LNCaP clone FGC (cell line): ENCODE measurements around the gene RAPGEF5.
A peak's percentile ranks its signal among the peaks of the same experiment; 100 is the strongest.

Experiments used
- DNase-seq: peaks from one replicate; pipeline ENCODE4 v3.0.0-alpha.2; 2011; ENCODE audit warnings: low read depth
- H3K4me3 ChIP-seq: 2 replicates; pipeline ENCODE4 v1.5.1; 2011; ENCODE audit warnings: mild to moderate bottlenecking, low read depth, low read length, control low read depth
- TF ChIP-seq, protein P1 (sequence below): IDR thresholded peaks from 2 replicates; pipeline ENCODE4 v1.5.1; 2012; ENCODE audit warnings: mild to moderate bottlenecking; ENCODE audit not compliant: control insufficient read depth, insufficient read depth; ENCODE audit errors: extremely low read depth

RAPGEF5 gene

DNA sequence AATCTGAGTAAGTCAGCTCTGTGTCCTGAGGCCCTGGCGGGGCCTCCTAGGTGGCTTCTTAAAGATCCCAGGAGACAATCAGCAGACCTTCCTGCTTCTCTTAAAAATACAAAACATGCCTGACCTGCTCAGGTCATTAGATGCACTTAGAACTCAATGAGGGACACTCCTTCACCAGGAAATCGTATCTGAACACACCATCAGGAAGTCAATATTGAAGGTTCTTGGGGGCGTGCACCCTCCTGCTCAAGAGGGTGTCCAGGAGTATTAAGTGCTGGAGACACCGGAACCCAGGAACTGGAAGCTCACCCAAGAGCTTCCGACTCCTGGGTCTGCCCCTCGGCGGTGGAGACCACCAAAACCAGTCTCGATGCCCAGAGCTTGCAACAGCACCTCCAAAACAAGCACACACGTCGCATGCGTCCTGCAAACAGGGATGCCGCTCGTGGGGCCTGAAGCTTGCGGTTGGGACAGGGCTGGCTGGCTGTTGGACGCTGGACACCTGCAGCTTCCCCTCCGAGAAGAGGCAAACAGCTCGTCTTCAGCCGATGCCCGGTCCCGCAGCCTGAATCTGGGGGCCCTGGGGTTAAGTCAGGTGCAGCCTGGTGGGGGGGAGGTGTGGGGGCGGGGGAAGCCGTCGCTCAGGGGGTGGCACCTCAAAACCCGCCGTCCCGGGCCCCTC, 803 bp downstream of the RAPGEF5 start:
- DNase-seq, result no peak
- peak overlapping the region; percentile 55 for H3K4me3 ChIP-seq
- TF ChIP-seq, protein P1, sequence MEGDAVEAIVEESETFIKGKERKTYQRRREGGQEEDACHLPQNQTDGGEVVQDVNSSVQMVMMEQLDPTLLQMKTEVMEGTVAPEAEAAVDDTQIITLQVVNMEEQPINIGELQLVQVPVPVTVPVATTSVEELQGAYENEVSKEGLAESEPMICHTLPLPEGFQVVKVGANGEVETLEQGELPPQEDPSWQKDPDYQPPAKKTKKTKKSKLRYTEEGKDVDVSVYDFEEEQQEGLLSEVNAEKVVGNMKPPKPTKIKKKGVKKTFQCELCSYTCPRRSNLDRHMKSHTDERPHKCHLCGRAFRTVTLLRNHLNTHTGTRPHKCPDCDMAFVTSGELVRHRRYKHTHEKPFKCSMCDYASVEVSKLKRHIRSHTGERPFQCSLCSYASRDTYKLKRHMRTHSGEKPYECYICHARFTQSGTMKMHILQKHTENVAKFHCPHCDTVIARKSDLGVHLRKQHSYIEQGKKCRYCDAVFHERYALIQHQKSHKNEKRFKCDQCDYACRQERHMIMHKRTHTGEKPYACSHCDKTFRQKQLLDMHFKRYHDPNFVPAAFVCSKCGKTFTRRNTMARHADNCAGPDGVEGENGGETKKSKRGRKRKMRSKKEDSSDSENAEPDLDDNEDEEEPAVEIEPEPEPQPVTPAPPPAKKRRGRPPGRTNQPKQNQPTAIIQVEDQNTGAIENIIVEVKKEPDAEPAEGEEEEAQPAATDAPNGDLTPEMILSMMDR, result no peak

DNA sequence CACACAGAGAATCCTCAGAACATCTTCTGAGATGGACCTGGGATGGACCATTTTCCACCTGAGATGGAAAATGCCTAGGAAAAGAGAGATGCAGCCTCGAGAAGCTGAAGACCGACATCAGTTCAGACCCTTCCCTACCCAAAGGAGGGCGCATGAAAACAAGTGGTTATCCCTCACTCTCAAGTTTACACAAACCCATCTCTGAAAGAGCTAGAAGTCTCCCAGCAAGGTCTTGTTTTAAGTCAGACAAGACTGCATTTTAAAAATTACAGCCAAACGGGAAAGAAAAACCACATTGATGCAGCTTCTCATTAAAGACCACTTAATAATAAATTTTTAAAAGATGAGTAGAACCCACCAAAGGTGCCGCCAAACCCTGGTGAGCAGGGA, 1.3 kb downstream of the RAPGEF5 start:
- no peak for DNase-seq
- TF ChIP-seq, protein P1, result no peak
- peak overlapping the region; percentile 55; the same call in 1 of the 2 replicates for H3K4me3 ChIP-seq

DNA sequence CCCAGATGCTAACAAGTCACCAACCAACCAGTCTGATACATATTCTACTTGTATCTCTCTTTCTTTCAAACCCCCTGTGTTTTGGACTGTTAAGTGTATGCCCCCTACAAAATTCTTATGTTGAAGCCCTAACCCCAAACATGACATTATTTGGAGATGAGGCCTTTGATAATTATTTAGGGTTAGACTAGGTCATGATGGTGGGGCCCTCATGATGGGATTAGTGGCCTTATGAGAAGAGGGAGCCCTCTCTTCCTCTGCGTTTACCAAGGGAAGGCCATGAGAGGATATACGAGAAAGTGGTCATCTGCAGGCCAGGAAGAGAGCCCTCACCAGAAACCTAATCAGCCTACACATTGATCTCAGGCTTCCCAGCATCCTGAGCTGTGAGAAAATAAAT, 2.5 kb downstream of the RAPGEF5 start:
- no peak overlapping the region for H3K4me3 ChIP-seq
- TF ChIP-seq, protein P1, result no peak
- DNase-seq, result no peak

DNA sequence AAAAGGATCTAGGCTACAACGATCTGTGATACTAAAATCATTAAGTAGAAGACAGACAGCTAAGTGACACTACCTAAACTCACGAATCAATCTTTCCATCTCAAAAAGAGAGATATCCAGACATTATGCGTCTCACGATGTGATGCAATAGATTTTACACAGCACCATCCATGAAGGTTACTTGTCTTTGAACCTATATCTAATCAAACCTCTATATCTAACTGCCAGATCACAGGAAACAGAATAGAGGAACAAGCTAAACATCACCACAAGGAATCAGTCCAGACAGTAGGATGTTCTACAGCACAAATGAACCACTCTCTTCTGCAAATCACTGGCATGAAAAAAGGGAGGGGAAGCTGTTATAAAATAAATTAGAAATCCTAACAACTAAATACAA, 4.1 kb downstream of the RAPGEF5 start:
- DNase-seq, result no peak
- no peak overlapping the region for H3K4me3 ChIP-seq
- TF ChIP-seq, protein P1, result no peak

DNA sequence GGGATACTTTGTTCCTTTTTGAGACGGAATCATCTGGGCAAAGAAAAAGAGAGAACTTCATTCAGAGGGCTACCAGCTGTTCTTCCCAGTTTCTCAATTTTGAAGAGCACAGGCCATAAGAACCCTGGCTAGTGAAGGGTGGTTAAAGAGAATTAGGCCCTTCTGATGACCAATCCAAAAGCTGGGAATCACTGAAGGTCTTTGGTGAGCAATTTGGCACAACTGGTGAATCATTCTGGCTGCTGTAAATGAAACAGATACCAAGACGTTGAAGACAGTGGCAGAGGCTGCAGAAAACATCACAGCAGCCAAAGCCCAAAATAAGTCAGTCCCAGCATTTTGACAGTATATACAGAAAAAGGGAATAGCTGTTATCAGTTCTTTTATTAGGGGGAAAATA, 5.1 kb downstream of the RAPGEF5 start:
- no peak for DNase-seq
- TF ChIP-seq, protein P1, result no peak
- H3K4me3 ChIP-seq, result 0 out of 2 replicates have a peak overlapping the region, but pooled peaks have one; percentile 2

DNA sequence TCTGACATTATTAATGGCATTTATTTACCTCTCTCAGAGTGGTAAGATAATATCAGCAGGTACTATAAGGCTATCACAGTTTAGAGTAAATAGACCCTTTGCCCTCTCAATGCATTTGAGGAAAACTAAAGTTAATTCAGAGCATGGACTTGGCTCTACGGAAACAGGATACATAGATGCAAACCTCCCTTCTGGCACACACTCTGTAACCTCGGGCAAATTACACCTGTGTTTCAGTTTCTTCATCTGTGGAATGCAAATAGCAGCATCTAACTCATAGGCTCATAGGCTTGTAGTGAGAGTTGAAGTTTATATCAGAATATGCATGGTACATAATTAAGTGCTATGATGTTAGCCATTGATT, 5.6 kb downstream of the RAPGEF5 start:
- DNase-seq, result peak; percentile 87
- H3K4me3 ChIP-seq, result no peak overlapping the region

More for the DNA sequence above, 5.6 kb downstream of the RAPGEF5 start:
- TF ChIP-seq, protein P1, result no peak
